ENCODE data around the gene CHD5.
"Not testable (repeated sequence)": the region's sequence is repeated elsewhere in the genome, so short reads cannot be mapped to it uniquely, and the experiment has no call there.

CHD5 gene

DNA sequence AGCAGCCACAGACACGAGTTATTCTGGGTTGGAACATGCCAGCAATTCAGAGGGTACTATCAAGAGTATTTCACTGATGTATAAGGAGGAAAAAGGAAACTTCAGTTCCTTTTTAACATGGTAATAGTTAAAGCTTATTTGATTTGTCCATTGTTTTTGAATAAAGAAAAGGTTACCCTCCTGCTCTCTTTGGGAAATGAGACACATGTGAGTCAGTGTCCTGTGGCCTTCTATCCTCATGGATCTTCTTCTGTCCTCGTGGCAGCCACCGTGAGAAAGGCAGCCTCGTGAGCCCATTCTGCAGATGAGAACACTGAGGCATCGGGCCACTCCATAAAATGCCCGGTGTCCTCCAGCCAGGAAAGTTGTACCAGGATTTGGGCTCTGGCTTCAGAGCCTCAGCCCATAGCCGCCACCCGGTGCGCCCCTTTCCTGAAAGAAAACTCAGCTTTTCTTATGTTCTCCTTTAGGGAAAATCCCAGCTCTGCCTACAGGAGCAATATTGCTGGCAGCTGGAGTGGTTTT, 109.6 kb downstream of the CHD5 start:
- DNase-seq (ENCODE audit: low read depth in 2 of 2, low spot score in 1 of 2) = no peak

- no peak for DNase-seq (ENCODE audit: low read depth in 2 of 2, low spot score in 1 of 2)
Observed at GRCh38 chr1:6069573-6069972, 110.5 kb downstream of the CHD5 start.

- DNase-seq (ENCODE audit: low read depth in 2 of 2, low spot score in 1 of 2) = no peak
Observed at GRCh38 chr1:6068932-6069331, 111.2 kb downstream of the CHD5 start.

DNA sequence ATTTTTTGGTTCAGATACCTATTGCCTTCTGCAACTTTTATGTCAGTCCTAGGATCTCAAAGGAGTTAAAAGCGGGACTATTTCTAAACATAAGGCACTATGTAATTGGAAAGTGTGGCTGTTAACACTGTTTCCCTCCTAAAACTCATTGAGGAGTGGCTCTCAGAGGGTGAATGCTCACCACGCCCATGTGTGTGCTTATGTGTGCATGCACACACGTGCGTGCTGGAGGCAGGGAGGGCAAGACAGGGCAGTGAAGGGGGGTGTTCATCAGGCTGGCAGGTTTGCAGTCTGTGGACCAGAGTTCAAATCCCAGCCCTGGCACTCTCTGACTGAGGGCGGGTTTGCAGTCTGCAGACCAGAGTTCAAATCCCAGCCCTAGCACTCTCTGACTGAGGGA, 112.0 kb downstream of the CHD5 start:
- no peak for DNase-seq (ENCODE audit: low read depth in 2 of 2, low spot score in 1 of 2)

DNA sequence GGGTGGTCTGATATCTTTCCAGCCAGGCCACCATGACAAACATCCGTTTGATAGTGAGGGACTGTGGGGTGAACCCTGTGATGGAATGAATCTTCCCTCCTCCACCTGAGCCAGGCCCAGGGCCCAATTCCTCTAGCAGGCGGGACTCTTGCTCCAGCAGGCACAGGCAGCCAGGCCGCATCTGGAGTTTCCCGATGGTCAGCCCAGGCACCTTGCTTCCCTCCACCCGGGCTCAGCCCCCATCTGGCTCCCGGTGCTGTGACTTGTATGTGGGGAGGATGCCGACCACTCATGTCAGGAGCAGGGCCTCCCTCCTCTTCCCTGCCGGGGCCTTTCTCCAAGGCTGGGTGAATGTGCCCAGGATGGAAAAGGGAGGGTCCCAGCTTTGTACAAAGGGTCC, 113.4 kb downstream of the CHD5 start:
- DNase-seq (ENCODE audit: low read depth in 2 of 2, low spot score in 1 of 2) = no peak

- no peak for DNase-seq (ENCODE audit: low read depth in 2 of 2, low spot score in 1 of 2)
Observed at GRCh38 chr1:6065093-6065858, 114.8 kb downstream of the CHD5 start.

GRCh38 chr1:6063532-6064053, 116.5 kb downstream of the CHD5 start:
- not testable (repeated sequence) for DNase-seq (ENCODE audit: low read depth in 2 of 2, low spot score in 1 of 2)

GRCh38 chr1:6062670-6063069, 117.5 kb downstream of the CHD5 start:
- DNase-seq (ENCODE audit: low read depth in 2 of 2, low spot score in 1 of 2) = no peak

DNA sequence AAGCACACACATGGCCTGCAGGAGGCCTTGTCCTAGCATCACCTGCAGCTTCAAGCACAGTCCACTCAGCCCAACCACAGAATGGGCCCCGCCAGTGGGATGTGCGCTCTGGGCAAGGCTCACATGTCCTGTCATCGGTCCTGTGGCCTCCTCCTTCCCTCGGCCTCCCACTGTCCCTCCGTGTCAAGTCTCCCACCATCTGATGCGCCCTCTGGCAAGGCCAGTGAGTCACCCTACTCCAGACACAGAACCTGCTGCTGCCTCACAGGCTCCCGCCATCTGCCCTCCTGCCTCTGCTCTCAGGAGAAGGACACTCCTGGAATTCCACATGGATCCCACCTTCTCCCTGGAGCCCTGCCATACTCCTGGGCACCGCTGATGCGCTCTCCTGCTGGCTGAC, 120.3 kb downstream of the CHD5 start:
- no peak for DNase-seq (ENCODE audit: low read depth in 2 of 2, low spot score in 1 of 2)

DNA sequence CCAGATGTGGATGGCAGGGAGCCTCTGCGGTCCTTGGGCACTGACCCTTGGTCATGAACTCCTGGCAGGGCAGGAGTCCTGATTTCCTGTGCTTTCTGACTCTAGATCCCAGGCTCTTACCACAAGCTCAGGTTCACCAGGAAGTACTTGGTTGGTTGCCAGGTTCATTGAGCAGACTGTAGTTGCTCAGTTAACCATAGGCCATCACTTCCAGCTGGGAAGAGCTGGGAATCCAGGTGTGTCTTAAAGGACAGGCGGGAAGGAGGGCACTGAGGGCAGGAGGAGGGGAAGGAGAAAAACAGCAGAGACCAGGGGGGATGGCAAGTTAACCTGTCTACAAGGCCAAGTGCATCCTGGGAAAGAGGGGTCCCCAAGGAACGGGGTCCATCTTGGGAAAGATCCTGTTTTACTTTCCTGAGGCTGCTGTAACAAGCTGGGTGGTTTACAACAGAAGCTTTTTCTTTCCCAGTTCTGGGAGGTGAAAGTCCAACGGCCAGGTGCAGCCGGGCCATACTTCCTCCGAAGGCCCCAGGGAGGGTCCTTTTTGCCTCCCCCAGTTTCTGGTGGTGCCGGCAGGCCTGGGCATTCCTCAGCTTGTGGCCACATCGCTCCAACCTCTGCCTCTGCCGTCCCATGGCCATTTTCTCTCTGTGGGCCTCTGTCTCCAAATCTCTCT, 122.8 kb downstream of the CHD5 start:
- no peak for DNase-seq (ENCODE audit: low read depth in 2 of 2, low spot score in 1 of 2)

DNA sequence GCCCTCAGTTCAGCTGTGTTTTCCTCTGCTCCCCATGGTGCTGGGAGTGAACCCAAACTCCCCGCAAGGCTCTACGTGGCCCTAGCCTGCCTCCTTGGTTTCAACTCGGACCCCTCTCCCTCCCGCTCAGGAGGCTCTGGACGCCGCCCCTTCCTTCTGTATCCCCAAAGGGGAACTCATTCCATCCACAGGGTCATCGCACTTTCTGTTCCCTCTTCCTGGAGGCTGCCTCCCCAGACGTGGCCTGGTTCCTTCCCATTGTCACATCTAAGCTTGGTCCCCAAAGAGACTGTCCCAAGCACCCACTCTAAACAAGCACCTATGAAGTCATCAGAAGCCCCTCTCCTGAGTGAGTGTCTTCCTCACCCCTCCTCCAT, 123.6 kb downstream of the CHD5 start:
- DNase-seq (ENCODE audit: low read depth in 2 of 2, low spot score in 1 of 2) = no peak

GRCh38 chr1:6054596-6054995, 125.5 kb downstream of the CHD5 start:
- no peak for DNase-seq (ENCODE audit: low read depth in 2 of 2, low spot score in 1 of 2)

GRCh38 chr1:6053206-6053546, 126.9 kb downstream of the CHD5 start:
- DNase-seq (ENCODE audit: low read depth in 2 of 2, low spot score in 1 of 2) = no peak

- DNase-seq (ENCODE audit: low read depth in 2 of 2, low spot score in 1 of 2) = peak in 1 of 2 donors; percentile 19
Observed at GRCh38 chr1:6052543-6053205, 127.4 kb downstream of the CHD5 start.
